ENCODE results near the gene RAD54L2.
A peak's percentile ranks its signal among the peaks of the same experiment; 100 is the strongest.
"Not testable (repeated sequence)": the region's sequence is repeated elsewhere in the genome, so short reads cannot be mapped to it uniquely, and the experiment has no call there.

RAD54L2 gene, protein sequence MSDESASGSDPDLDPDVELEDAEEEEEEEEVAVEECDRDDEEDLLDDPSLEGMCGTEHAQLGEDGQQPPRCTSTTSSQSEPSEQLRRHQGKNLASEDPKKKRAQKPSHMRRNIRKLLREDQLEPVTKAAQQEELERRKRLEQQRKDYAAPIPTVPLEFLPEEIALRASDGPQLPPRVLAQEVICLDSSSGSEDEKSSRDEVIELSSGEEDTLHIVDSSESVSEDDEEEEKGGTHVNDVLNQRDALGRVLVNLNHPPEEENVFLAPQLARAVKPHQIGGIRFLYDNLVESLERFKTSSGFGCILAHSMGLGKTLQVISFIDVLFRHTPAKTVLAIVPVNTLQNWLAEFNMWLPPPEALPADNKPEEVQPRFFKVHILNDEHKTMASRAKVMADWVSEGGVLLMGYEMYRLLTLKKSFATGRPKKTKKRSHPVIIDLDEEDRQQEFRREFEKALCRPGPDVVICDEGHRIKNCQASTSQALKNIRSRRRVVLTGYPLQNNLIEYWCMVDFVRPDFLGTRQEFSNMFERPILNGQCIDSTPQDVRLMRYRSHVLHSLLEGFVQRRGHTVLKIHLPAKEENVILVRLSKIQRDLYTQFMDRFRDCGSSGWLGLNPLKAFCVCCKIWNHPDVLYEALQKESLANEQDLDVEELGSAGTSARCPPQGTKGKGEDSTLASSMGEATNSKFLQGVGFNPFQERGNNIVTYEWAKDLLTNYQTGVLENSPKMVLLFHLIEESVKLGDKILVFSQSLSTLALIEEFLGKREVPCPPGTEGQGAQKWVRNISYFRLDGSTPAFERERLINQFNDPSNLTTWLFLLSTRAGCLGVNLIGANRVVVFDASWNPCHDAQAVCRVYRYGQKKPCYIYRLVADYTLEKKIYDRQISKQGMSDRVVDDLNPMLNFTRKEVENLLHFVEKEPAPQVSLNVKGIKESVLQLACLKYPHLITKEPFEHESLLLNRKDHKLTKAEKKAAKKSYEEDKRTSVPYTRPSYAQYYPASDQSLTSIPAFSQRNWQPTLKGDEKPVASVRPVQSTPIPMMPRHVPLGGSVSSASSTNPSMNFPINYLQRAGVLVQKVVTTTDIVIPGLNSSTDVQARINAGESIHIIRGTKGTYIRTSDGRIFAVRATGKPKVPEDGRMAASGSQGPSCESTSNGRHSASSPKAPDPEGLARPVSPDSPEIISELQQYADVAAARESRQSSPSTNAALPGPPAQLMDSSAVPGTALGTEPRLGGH (N-terminal part only)

GRCh38 chr3:51538459-51539290 lies at the start of gene RAD54L2:
Gene RAD54L2 (plus strand): TSS chr3:51538719. CDS start chr3:51590421, 51,702 bp downstream.
- DNase-seq (ENCODE audit: low read depth in 3 of 3) = peak; percentile 57 to 71 (median 60)

- peak; percentile 71 to 73 (median 72) for DNase-seq (ENCODE audit: low read depth in 3 of 3)
Measured at GRCh38 chr3:51498876-51499738, 39.4 kb upstream of the RAD54L2 start.

GRCh38 chr3:51500632-51501131 lies 37.8 kb upstream of the RAD54L2 start:
- DNase-seq (ENCODE audit: low read depth in 3 of 3) = no peak

- DNase-seq (ENCODE audit: low read depth in 3 of 3) = peak; percentile 67 to 69 (median 68)
Measured at GRCh38 chr3:51501833-51502561, 36.5 kb upstream of the RAD54L2 start.

GRCh38 chr3:51502562-51502910 lies 36.0 kb upstream of the RAD54L2 start:
- DNase-seq (ENCODE audit: low read depth in 3 of 3) = no peak

GRCh38 chr3:51503007-51503406 lies 35.5 kb upstream of the RAD54L2 start:
- DNase-seq (ENCODE audit: low read depth in 3 of 3) = no peak

GRCh38 chr3:51508255-51508654 lies 30.3 kb upstream of the RAD54L2 start:
- DNase-seq (ENCODE audit: low read depth in 3 of 3) = no peak

DNA sequence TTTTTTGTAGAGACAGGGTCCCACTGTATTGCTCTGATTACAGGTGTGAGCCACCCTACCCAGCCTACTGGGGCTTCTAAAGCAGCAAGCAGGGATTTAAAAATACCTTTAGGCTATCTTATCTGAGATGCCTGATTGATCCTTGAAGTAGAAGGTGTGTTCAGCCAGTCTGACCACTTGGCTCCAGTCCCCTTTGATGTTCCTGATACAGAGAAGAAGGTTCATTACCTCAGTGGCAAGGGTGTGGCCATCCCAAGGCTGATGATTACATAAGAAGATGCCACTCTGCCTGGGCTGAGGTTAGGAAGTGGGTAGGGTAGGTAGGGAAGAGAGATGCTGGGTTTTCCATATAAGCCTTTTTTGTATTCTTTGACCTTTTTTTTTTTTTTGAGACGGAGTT lies 27.5 kb upstream of the RAD54L2 start:
- no peak for DNase-seq (ENCODE audit: low read depth in 3 of 3)

DNA sequence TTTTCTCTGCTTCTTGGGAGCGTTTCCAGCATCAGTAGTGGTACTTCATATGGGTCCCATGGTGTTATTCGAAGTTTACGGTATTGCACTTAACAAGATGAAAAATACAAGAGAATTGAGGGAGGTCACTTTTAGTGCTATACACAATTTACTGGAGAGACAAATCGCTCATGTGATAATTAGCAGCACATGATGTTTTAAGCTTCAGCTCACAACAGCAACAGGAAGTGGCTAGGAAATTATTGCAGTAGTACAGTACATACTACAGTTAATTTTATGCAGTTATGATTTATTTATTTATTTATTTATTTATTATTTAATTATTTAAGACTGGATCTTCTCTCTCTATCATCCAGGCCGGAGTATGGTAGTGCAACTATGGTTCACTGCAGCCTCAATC lies 24.3 kb upstream of the RAD54L2 start:
- no peak for DNase-seq (ENCODE audit: low read depth in 3 of 3)

DNA sequence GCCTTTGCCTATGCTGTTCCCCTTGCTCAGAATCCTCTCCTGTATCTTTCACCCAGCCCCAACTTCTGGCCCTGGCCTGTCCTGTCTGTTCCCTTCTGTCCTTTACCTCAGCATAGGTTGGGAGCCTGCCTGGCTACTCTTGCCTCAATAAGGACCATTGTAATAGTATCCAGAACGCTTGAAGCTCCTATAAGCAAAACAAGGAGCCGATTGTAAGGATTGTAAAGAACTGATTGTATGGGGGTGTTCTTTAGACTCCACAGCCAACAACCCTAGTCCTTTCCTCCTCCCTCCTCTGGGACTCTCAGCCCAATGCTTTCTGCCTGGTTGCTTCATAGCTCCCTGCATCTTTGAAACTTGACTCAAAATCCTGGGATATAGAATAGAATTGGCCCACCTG lies 18.7 kb upstream of the RAD54L2 start:
- no peak for DNase-seq (ENCODE audit: low read depth in 3 of 3)

- not testable (repeated sequence) for DNase-seq (ENCODE audit: low read depth in 3 of 3)
Measured at GRCh38 chr3:51520906-51521730, 17.4 kb upstream of the RAD54L2 start.

DNA sequence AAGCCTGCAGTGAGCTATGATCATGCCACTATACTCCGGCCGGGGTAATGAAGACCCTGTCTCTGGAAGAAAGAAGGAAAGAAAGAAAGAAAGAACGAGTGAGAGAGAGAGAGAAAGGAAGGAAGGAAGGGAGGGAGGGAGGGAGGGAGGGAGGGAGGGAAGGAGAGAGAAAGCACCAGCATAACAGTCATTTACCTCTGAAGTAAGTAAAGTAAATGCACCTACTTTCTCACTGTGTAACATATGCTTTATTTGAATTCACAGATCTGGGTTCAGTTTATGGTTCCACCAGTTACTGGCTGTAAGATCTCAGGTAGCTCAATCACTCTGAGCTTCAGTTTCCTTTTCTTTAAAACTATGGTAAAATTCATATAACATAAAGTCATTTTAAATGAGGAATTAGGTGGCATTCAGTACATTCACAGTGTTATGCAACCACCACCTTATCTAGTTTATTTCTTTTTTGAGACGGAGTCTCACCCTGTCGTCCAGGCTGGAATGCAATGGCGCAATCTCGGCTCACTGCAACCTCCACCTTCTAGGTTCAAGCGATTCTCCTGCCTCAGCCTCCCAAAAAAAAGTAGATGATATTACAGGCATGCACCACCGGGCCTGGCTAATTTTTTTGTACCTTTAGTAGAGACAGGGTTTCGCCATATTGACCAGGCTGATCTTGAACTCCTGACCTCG lies 16.1 kb upstream of the RAD54L2 start:
- DNase-seq (ENCODE audit: low read depth in 3 of 3) = no peak

DNA sequence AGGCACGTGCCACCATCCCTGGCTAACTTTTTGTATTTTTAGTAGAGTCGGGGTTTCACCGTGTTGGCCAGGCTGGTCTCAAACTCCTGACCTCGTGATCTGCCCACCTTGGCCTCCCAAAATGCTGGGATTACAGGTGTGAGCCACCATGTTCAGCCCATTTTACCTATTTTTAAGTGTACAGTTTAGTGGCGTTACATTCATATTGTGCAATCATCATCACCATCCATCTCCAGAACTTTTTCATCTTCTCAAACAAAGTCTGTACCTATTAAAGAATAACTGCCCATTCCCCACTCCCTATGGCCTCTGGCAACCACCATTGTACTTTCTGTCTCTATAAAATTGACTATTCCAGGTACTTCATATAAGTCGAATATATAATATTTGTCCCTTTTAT lies 13.6 kb upstream of the RAD54L2 start:
- not testable (repeated sequence) for DNase-seq (ENCODE audit: low read depth in 3 of 3)

DNA sequence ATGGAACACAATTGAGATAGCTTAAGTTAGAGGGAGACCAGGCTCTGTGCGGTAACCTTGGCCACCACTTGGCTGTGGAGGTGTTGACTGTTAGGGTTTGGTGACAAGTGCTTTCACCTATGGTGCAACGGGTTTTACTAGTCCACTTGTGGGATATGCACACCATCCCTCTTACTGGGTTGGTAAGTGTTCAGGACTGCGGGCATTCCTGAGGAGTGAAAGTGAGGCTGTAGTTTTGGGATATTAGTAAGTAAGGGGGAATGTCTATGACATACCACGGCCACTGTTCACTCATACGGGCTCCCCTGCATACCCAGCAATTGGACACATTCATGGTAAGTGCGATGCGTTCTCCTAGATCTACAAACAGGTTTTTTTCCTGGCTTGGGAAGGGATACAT lies 8.0 kb upstream of the RAD54L2 start:
- DNase-seq (ENCODE audit: low read depth in 3 of 3) = no peak

DNA sequence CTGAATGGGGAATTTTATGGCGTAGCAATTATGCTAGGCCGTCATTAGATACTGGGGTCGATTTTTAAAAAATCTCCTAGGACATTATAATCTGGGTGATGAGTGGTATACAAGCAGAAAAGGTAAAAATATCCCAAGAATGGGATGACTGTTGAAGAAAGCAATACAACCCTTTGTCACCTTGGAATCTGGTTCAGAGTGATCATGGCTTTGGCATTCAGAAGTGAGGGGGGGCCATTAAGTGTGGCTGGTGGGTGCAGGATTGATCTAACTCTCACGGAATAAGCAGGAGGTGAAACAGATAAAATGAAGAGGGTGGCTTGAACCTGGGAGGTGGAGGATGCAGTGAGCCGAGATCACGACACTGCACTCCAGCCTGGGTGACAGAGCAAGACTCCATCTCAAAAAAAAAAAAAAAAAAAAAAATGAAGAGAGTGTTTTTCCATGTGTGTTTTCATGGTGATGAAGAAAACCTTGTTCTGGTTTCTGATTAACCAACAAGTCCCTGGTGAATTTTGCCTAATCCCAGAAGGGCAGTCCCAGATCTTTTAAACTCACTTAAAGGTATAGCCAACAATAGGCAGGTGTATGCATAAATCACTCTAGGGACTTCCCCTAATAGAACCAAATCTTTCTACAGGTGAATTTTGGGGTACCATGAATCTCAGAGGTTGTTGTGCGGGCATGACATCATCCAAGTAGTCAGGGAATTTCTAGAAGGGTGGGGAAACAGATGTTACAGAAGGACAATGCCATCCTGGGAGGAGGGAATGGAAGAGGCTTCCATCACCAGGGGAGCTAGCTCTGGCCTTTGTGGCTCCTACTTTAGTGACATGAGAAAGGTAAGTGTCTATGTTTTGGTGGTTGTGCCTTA lies 3.1 kb upstream of the RAD54L2 start:
- DNase-seq (ENCODE audit: low read depth in 3 of 3) = no peak

DNA sequence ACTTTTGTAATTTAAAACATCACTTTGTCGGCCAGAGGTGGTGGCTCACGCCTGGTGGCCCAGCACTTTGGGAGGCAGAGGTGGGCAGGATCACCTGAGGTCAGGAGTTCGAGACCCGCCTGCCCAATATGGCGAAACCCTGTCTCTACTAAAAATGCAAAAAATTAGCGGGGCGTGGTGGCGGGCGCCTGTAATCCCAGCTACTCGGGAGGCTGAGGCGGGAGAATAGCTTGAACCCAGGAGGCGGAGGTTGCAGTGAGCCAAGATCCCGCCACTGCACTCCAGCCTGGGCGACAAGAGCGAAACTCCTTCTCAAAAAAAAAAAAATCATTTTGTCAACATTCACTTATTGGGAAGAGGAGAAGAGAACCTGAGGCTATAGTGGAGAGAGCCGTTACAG lies 888 bp upstream of the RAD54L2 start:
- not testable (repeated sequence) for DNase-seq (ENCODE audit: low read depth in 3 of 3)

DNA sequence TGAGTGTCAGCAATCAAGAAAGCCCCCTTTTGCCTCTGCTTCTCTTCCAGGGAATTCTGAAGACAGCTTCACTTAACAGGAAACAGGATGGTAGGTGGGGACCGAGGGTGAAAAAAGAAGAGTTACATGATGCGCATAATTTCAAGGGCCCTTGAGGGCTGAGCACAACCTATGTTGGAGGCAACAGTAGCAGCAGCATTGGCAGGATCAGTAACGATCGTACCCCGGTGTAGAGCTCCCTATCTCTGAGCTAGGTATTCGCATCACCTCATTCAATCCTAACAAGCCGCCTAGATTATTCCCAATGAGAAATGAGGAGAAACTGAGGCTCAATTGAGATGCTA lies 432 bp upstream of the RAD54L2 start:
- no peak for DNase-seq (ENCODE audit: low read depth in 3 of 3)
